Lung (tissue), 12 donors: Measurements from ENCODE around the gene TP53BP2. TPM values are rescaled to one million over a fixed set of nuclear protein-coding genes. Genes with fewer than 3 reads are reported as not detected.

ENCODE experiments used
- ATAC-seq: fragments of 200-7000 bp; cut with Tn5 transposase; one replicate; pipeline ENCODE4 v1.9.1; 2020; ENCODE audit warnings: moderate number of reproducible peaks; ENCODE audit not compliant: insufficient read depth, low FRiP score
- DNase-seq, 3 donors: peaks; one replicate each; pipeline ENCODE4 v3.0.0-alpha.2; 2013 to 2017
- H3K27ac ChIP-seq, 2 donors: one replicate each; pipeline ENCODE4 v1.5.1; 2013; ENCODE audit warnings: mild to moderate bottlenecking in 2 of 2, moderate library complexity in 2 of 2, control low read depth in 1 of 2, inconsistent platforms in 1 of 2, low read depth in 1 of 2, low read length in 1 of 2
- H3K27me3 ChIP-seq, 3 donors: one replicate each; pipeline ENCODE4 v1.5.1; 2013; ENCODE audit warnings: low read length in 2 of 3; ENCODE audit not compliant: control insufficient read depth in 3 of 3, insufficient read depth in 3 of 3
- H3K36me3 ChIP-seq, 4 donors: one replicate each; pipeline ENCODE4 v1.5.1; 2013; ENCODE audit warnings: low read length in 4 of 4, mild to moderate bottlenecking in 1 of 4, moderate library complexity in 1 of 4; ENCODE audit not compliant: control insufficient read depth in 4 of 4, insufficient read depth in 4 of 4
- H3K4me1 ChIP-seq, 5 donors: one replicate each; pipeline ENCODE4 v1.5.1; 2013; ENCODE audit warnings: low read length in 5 of 5, mild to moderate bottlenecking in 2 of 5, moderate library complexity in 1 of 5; ENCODE audit not compliant: control insufficient read depth in 5 of 5, insufficient read depth in 5 of 5
- H3K4me3 ChIP-seq: one replicate; pipeline ENCODE4 v1.5.1; 2013; ENCODE audit warnings: mild to moderate bottlenecking, control low read depth, moderate library complexity
- H3K9ac ChIP-seq, 2 donors: one replicate each; pipeline ENCODE4 v1.5.1; 2013; ENCODE audit warnings: low read length in 2 of 2, control low read depth in 1 of 2; ENCODE audit not compliant: insufficient read depth in 1 of 2
- H3K9me3 ChIP-seq, 4 donors: one replicate each; pipeline ENCODE4 v1.5.1; 2013; ENCODE audit warnings: low read length in 3 of 4, mild to moderate bottlenecking in 1 of 4, moderate library complexity in 1 of 4; ENCODE audit not compliant: control insufficient read depth in 4 of 4, insufficient read depth in 3 of 4
- CTCF ChIP-seq: IDR thresholded peaks from 2 replicates; pipeline ENCODE4 v1.5.1; 2012; ENCODE audit warnings: mild to moderate bottlenecking; ENCODE audit errors: control extremely low read depth, extremely low read depth
- WGBS, 2 donors: extraction: QIAGEN DNeasy Blood & Tissue Kit; methylation state at CpG; one replicate each; pipeline ENCODE4 v1.1.7; 2013; 5-methylcytosine and 5-hydroxymethylcytosine counted together
- polyA plus RNA-seq, 2 donors: library from polyadenylated mRNA; stranded (reverse); fragments of 200-250 nt; gene quantifications; one replicate each; pipeline ENCODE4 v1.2.1, GENCODE V29; 2013
- total RNA-seq, 2 donors: library from RNA; depleted of rRNA in 1 of 2; stranded (reverse); fragments of >200 nt in 1 of 2; gene quantifications; one replicate each; pipeline ENCODE4 v1.2.1, GENCODE V29; 2014 to 2021
- donor health status: control.
- donor health status: control.
- donor health status: Bipolar disorder and iron deficiency.
- donor health status: healthy.
- donor health status: DM: yes; HTN: yes; CAD: no.

The TP53BP2 gene
- total and polyA plus RNA-seq, 4 donors, result 11.5 to 94.2 (median 45.7) TPM

GRCh38 chr1:223775054-223775453 is 70.7 kb downstream of the TP53BP2 start:
- Histone ChIP-seq H3K27ac (no peak overlapping the region), H3K27me3 (no peaks in the 10 kb centered on the region), H3K4me1 (peaks cover 0 to 14% (median 11%) of the 10 kb centered on the region in 5 donors), H3K9me3 (no peaks in the 10 kb centered on the region), H3K9ac (no peak overlapping the region), H3K4me3 (no peak overlapping the region), H3K36me3 (peaks cover 25 to 34% (median 30%) of the 10 kb centered on the region in 4 donors)
- 60 to 77% methylated on average over 4 of the region's 4 CpGs for WGBS, 2 donors
- DNase-seq (no peak), ATAC-seq (no peak)
- no peak for TF ChIP-seq CTCF

- H3K4me3 ChIP-seq, result no peak overlapping the region
- no peak for DNase-seq
- no peak for TF ChIP-seq CTCF
- 95 to 98% methylated on average over 6 of the region's 6 CpGs for WGBS, 2 donors
- H3K9me3 ChIP-seq, result no peaks in the 10 kb centered on the region
- peaks cover 31 to 36% (median 34%) of the 10 kb centered on the region in 4 donors for H3K36me3 ChIP-seq
- ATAC-seq, result no peak
- H3K4me1 ChIP-seq, result peaks cover 0 to 14% (median 11%) of the 10 kb centered on the region in 5 donors
- H3K27me3 ChIP-seq, result no peaks in the 10 kb centered on the region
- H3K9ac ChIP-seq, result no peak overlapping the region
- no peak overlapping the region for H3K27ac ChIP-seq
Measured at GRCh38 chr1:223774134-223774814, 71.5 kb downstream of the TP53BP2 start.

GRCh38 chr1:223772771-223773160 is 73.0 kb downstream of the TP53BP2 start:
- Histone ChIP-seq H3K27ac (peak overlapping the region; percentile 38 to 62), H3K27me3 (no peaks in the 10 kb centered on the region), H3K9me3 (no peaks in the 10 kb centered on the region), H3K9ac (no peak overlapping the region), H3K36me3 (peaks cover 22 to 34% (median 29%) of the 10 kb centered on the region in 4 donors), H3K4me1 (peaks cover 0 to 14% (median 11%) of the 10 kb centered on the region in 5 donors), H3K4me3 (no peak overlapping the region)
- DNase-seq, result no peak
- 87 to 89% methylated on average over 5 of the region's 5 CpGs for WGBS, 2 donors
- ATAC-seq, result no peak
- no peak for TF ChIP-seq CTCF
